OCI-LY1 (cell line): Measurements from ENCODE around the gene MYD88.

ENCODE experiments used
- EZH2 ChIP-seq: fragments of 200-600 bp; sonication (generic), shearing (Covaris generic); IDR thresholded peaks from 2 replicates; pipeline ENCODE4 v1.8.0; 2017; ENCODE audit warnings: borderline replicate concordance, mixed run types, mild to moderate bottlenecking, antibody characterized with exemption, low read length, moderate library complexity, mixed read lengths
- TF ChIP-seq, protein P1 (sequence below): fragments of 200-600 bp; sonication (generic), shearing (Covaris generic); IDR thresholded peaks from 2 replicates; pipeline ENCODE4 v1.5.1; 2017; ENCODE audit warnings: mild to moderate bottlenecking, antibody characterized with exemption, low read length, moderate library complexity, mixed read lengths

DNA sequence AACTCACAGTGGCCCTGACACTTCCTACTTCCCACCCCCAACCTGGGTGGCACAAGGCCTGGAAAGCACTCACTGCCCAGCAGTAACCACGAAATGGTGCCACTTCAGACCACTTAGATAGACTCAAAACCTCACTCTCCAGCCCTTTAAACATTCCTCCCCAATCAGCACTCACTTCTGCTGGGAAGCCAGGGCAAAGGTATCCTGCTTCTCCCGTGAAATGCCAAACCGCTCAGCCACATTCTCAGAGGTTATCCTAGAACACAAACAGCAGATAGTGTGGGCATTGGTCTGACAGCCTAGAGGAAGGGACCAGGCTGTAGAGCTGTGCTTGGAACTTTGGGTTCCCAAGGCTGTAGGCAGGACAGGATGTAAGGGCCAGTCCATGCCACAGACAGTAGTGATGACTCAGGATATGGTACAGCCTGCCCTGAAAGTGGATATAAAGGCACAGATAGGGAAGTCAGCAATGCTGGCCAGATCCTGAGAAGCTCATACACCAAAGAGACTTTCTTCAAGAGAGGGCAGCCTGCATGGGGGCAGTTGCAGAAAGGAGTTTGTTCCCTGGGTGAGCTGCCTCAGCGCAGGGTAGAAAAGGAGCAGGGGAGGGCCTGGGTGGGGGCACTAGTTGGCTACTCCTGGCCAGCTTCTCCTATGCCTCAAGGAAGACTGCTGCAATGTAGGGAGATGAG, 10.7 kb upstream of the MYD88 start:
- TF ChIP-seq, protein P1, sequence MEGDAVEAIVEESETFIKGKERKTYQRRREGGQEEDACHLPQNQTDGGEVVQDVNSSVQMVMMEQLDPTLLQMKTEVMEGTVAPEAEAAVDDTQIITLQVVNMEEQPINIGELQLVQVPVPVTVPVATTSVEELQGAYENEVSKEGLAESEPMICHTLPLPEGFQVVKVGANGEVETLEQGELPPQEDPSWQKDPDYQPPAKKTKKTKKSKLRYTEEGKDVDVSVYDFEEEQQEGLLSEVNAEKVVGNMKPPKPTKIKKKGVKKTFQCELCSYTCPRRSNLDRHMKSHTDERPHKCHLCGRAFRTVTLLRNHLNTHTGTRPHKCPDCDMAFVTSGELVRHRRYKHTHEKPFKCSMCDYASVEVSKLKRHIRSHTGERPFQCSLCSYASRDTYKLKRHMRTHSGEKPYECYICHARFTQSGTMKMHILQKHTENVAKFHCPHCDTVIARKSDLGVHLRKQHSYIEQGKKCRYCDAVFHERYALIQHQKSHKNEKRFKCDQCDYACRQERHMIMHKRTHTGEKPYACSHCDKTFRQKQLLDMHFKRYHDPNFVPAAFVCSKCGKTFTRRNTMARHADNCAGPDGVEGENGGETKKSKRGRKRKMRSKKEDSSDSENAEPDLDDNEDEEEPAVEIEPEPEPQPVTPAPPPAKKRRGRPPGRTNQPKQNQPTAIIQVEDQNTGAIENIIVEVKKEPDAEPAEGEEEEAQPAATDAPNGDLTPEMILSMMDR: no peak
- no peak for TF ChIP-seq EZH2
